ENCODE measurements around the gene FBXL14.

DNA sequence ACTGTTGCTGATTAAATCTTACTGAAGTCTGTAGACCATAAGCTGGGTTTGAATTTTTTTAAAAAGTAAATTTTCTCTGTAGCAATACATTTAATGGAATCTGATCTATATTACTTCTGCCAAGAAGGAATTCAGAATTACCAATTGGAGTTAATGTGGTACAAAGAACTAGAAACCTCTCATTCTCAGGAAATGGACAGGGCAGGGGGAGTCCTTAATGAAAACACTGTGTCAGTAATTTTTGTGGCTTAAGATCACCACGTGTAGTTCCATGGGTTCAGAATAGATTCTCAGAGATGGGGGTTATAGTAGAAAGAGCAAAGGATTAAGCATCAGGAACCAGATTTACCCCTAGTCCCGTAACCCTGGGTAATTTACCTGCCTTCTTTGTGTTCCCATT is 30.3 kb downstream of the FBXL14 start:
- no peak for TF ChIP-seq ARNT (IDR thresholded peaks at IDR 0.05)
- TF ChIP-seq FOXA1 (IDR thresholded peaks at IDR 0.05): no peak
- no peak for TF ChIP-seq FOXK2 (IDR thresholded peaks at IDR 0.05)
- TF ChIP-seq SP1 (IDR thresholded peaks at IDR 0.05): no peak
- TF ChIP-seq L3MBTL2 (conservative IDR thresholded peaks at IDR 0.05): no peak
- TF ChIP-seq TARDBP (IDR thresholded peaks at IDR 0.05): no peak
- no peak for TF ChIP-seq CTBP1 (IDR thresholded peaks at IDR 0.05; ENCODE audit: borderline replicate concordance)

All from HEK293T (cell line).